Mesothelial cell of epicardium (in vitro differentiated cells): Measurements from ENCODE around the gene ZSWIM3. TPM values are rescaled to one million over a fixed set of nuclear protein-coding genes. Genes with fewer than 3 reads are reported as not detected.

Source experiments
- DNase-seq, 2 experiments: peaks; one replicate each; pipeline ENCODE4 v3.0.0; 2021; ENCODE audit warnings: low spot score in 2 of 2; ENCODE audit not compliant: unreplicated experiment in 2 of 2
- H3K27ac Mint-ChIP-seq: 2 replicates; pipeline ENCODE4 v1.8.0; 2021; ENCODE audit warnings: mixed read lengths
- H3K27me3 Mint-ChIP-seq: 2 replicates; pipeline ENCODE4 v1.8.0; 2021; ENCODE audit warnings: low read depth, mixed read lengths
- H3K36me3 Mint-ChIP-seq: 2 replicates; pipeline ENCODE4 v1.8.0; 2021; ENCODE audit warnings: mixed read lengths
- H3K4me1 Mint-ChIP-seq: 2 replicates; pipeline ENCODE4 v1.8.0; 2021; ENCODE audit warnings: mixed read lengths
- H3K4me3 Mint-ChIP-seq: 2 replicates; pipeline ENCODE4 v1.8.0; 2021; ENCODE audit warnings: mild to moderate bottlenecking, moderate library complexity, mixed read lengths
- H3K9me3 Mint-ChIP-seq: 2 replicates; pipeline ENCODE4 v1.8.0; 2021; ENCODE audit warnings: mixed read lengths
- total RNA-seq: library from RNA; stranded (reverse); gene quantifications from 3 replicates; pipeline ENCODE4 v1.2.1, GENCODE V29; 2021
- TF ChIP-seq, protein P1 (sequence below): fragments of 200-600 bp; sonication (generic); IDR thresholded peaks from one replicate; pipeline ENCODE4 v1.5.0; 2021; ENCODE audit warnings: antibody characterized with exemption; ENCODE audit not compliant: unreplicated experiment

Gene ZSWIM3
- total RNA-seq, 1 donor from 2014 or later = 4.6 TPM

DNA sequence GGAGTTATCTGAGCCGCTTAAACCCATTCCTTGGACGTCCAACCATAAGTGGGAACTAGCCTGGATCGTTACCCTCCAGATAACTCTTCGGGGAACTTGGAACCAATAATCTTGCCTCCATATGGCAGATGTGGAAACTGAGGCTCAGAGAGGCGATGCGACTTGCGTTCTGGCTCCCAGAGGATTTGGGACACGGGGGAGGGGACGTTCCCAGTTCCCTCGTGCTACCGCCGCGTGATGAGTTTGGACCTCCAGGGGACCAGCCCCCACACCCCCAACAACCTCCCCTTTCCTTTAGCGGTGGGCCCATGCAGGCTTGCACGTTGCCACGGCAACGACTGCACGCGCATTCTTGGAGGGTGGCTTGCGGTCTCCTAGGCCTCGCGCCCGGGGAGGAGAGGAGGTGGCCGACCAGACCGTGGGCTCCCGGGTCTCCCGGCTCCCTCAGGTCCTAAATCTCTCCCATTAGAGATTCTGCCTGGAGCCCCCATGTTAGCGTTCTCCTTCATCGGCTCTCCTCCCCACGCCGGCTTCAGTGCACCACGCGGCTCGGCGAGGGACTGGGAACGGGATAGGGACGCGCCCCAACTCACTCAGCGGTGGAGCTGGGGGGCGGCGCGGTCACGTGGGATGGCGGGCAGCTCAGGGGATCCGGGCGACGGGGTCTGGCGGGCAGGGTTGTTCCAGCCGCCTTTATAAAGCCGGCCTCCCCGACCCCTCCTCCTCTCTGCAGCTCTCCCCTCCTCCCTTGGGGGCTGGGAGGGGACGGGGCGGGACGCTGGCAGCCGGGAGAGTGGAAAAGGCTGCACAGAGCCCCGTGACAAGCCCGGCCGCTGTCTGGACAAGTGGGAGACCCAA is 54.3 kb downstream of the ZSWIM3 start, which contains the start of gene PLTP:
PLTP (minus strand) TSS at position 670 of the 858 bp plus-strand sequence. CDS start 703 bp downstream, outside the sequence.
- Mint-ChIP-seq H3K27ac (peak within 1 kb of the TSS; percentile 94), H3K27me3 (no peaks in the 10 kb centered on the region), H3K4me3 (peak within 1 kb of the TSS; percentile 76), H3K4me1 (peaks cover 8% of the 10 kb centered on the region), H3K36me3 (peaks cover 17% of the 10 kb centered on the region), H3K9me3 (no peaks in the 10 kb centered on the region)
- TF ChIP-seq, protein P1, sequence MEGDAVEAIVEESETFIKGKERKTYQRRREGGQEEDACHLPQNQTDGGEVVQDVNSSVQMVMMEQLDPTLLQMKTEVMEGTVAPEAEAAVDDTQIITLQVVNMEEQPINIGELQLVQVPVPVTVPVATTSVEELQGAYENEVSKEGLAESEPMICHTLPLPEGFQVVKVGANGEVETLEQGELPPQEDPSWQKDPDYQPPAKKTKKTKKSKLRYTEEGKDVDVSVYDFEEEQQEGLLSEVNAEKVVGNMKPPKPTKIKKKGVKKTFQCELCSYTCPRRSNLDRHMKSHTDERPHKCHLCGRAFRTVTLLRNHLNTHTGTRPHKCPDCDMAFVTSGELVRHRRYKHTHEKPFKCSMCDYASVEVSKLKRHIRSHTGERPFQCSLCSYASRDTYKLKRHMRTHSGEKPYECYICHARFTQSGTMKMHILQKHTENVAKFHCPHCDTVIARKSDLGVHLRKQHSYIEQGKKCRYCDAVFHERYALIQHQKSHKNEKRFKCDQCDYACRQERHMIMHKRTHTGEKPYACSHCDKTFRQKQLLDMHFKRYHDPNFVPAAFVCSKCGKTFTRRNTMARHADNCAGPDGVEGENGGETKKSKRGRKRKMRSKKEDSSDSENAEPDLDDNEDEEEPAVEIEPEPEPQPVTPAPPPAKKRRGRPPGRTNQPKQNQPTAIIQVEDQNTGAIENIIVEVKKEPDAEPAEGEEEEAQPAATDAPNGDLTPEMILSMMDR = no peak
- peak; percentile 60 to 75 for DNase-seq

DNA sequence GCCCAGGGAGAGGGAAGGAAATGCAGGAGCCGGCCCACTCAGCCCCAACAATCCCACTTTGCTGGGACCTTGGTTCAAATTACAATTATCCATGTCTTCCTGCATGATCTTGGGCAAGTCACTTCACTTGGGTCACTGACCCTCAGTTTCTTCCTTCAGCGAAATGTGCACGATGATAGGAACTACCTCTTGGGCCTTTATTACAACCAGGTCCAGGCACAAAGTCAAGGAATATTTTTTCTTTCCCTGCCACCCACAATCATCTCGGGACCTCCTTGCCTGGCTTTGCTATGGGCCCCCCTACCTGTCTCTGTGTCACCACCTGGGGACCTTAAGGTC is 54.9 kb downstream of the ZSWIM3 start:
- peak overlapping the region; percentile 76 for H3K4me3 Mint-ChIP-seq
- no peak for DNase-seq
- H3K27ac Mint-ChIP-seq = peak overlapping the region; percentile 94
- H3K9me3 Mint-ChIP-seq = no peaks in the 10 kb centered on the region
- H3K36me3 Mint-ChIP-seq = peaks cover 15% of the 10 kb centered on the region
- TF ChIP-seq, protein P1 = no peak
- peaks cover 8% of the 10 kb centered on the region for H3K4me1 Mint-ChIP-seq
- H3K27me3 Mint-ChIP-seq = no peaks in the 10 kb centered on the region

DNA sequence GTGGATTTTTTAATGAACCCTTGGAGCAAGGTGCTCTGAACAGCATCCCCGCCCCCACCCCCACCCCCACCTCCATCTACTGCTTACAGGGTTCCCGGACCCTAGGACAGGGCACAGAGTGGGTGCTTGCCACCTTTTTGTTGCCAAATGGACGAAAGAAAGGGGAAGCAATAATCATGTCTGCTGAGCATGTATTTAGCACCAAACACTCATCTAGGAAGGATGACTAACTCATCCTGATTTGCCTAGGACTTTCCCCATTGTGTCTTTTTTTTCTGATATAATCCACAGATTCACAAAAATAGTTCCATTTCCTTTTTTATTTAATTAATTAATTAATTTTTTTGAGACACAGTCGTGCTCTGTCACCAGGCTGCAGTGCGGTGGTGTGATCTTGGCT is 55.7 kb downstream of the ZSWIM3 start:
- peaks cover 7% of the 10 kb centered on the region for H3K36me3 Mint-ChIP-seq
- peaks cover 8% of the 10 kb centered on the region for H3K4me1 Mint-ChIP-seq
- H3K27ac Mint-ChIP-seq = no peak overlapping the region
- no peaks in the 10 kb centered on the region for H3K27me3 Mint-ChIP-seq
- peak overlapping the region; percentile 48 for H3K4me3 Mint-ChIP-seq
- DNase-seq = no peak
- TF ChIP-seq, protein P1 = no peak
- no peaks in the 10 kb centered on the region for H3K9me3 Mint-ChIP-seq

DNA sequence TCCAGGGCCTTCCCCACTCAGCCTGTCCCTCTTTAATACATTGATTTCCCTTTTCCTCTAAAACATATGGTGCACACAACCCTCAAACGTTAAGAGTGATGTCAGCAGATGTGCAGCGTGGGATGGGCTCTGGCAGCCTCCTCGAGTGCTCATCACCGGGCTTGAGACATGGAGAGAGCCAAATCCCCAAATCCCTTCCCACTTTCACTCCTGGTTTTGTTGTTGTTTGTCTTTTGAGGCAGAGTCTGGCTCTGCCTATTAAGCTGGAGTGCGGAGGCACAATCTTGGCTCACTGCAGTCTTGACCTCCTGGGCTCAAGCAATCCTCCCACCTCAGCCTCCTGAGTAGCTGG is 60.4 kb downstream of the ZSWIM3 start:
- TF ChIP-seq, protein P1 = no peak
- Mint-ChIP-seq H3K36me3 (no peaks in the 10 kb centered on the region), H3K27ac (no peak overlapping the region), H3K9me3 (no peaks in the 10 kb centered on the region), H3K4me3 (no peak overlapping the region), H3K4me1 (peaks cover 14% of the 10 kb centered on the region), H3K27me3 (peaks cover 8% of the 10 kb centered on the region)
- no peak for DNase-seq

DNA sequence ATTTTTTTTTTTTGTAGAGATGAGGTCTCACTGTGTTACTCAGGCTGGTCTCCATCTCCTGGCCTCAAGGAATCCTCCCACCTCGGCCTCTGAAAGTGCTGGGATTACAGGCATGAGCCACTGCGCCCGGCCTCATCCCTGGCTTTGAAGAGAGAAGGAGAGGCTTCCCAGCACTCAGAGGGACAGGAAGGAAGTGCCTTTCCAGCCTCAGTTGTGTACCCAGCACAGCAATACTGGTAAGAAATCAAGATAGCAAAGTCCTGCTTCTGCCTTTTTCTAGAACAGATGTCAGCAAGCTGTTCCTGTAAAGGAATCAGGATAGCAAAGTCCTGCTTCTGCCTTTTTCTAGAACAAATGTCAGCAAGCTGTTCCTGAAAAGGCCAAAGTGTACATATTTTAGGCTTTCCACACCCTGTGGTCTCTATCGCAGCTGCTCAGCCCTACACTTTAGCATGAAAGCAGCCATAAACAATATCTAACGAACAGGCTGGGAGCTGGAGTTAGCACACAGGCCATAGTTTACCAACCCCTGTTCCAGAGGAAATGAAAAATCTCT is 60.8 kb downstream of the ZSWIM3 start:
- Mint-ChIP-seq H3K9me3 (no peaks in the 10 kb centered on the region), H3K27ac (no peak overlapping the region), H3K27me3 (peaks cover 8% of the 10 kb centered on the region), H3K36me3 (no peaks in the 10 kb centered on the region), H3K4me3 (no peak overlapping the region), H3K4me1 (peaks cover 16% of the 10 kb centered on the region)
- no peak for DNase-seq
- TF ChIP-seq, protein P1 = no peak
